Epithelial cell of prostate (primary cell): ENCODE measurements around the gene ETV1.
A peak's percentile ranks its signal among the peaks of the same experiment; 100 is the strongest.

Source experiments
- DNase-seq: peaks from one replicate; pipeline ENCODE4 v3.0.0-alpha.2; 2011; ENCODE audit warnings: low read depth, low spot score
- H3K27ac ChIP-seq: fragments of 450-650 bp; 2 replicates; pipeline ENCODE4 v1.5.1; 2017; ENCODE audit warnings: mild to moderate bottlenecking

ETV1 gene

GRCh38 chr7:13988065-13988464 is 1.4 kb downstream of the ETV1 start:
- no peak overlapping the region for H3K27ac ChIP-seq
- DNase-seq = no peak

- H3K27ac ChIP-seq = no peak overlapping the region
- DNase-seq = no peak
Observed at GRCh38 chr7:13987395-13987794, 2.1 kb downstream of the ETV1 start.

GRCh38 chr7:13986208-13986607 is 3.3 kb downstream of the ETV1 start:
- DNase-seq = no peak
- no peak overlapping the region for H3K27ac ChIP-seq

- DNase-seq = no peak
- H3K27ac ChIP-seq = no peak overlapping the region
Observed at GRCh38 chr7:13984831-13985685, 4.4 kb downstream of the ETV1 start.

- no peak for DNase-seq
- H3K27ac ChIP-seq = no peak overlapping the region
Observed at GRCh38 chr7:13984061-13984460, 5.4 kb downstream of the ETV1 start.

GRCh38 chr7:13982940-13983677 is 6.4 kb downstream of the ETV1 start:
- H3K27ac ChIP-seq = no peak overlapping the region
- no peak for DNase-seq

- H3K27ac ChIP-seq = peak overlapping the region; percentile 52
- DNase-seq = peak; percentile 89
Observed at GRCh38 chr7:13981070-13981469, 8.4 kb downstream of the ETV1 start.

- peak overlapping the region; percentile 52 for H3K27ac ChIP-seq
- no peak for DNase-seq
Observed at GRCh38 chr7:13980474-13980873, 9.0 kb downstream of the ETV1 start.

- no peak for DNase-seq
- H3K27ac ChIP-seq = peak overlapping the region; percentile 52
Observed at GRCh38 chr7:13979671-13980435, 9.6 kb downstream of the ETV1 start.

- DNase-seq = no peak
- no peak overlapping the region for H3K27ac ChIP-seq
Observed at GRCh38 chr7:13976594-13976993, 12.9 kb downstream of the ETV1 start.

GRCh38 chr7:13965077-13965476 is 24.4 kb downstream of the ETV1 start:
- H3K27ac ChIP-seq = no peak overlapping the region
- DNase-seq = no peak

- DNase-seq = no peak
- H3K27ac ChIP-seq = no peak overlapping the region
Observed at GRCh38 chr7:13963925-13964324, 25.5 kb downstream of the ETV1 start.

GRCh38 chr7:13955494-13955893 is 34.0 kb downstream of the ETV1 start:
- no peak overlapping the region for H3K27ac ChIP-seq
- no peak for DNase-seq

GRCh38 chr7:13953368-13953767 is 36.1 kb downstream of the ETV1 start:
- H3K27ac ChIP-seq = no peak overlapping the region
- no peak for DNase-seq

- H3K27ac ChIP-seq = no peak overlapping the region
- no peak for DNase-seq
Observed at GRCh38 chr7:13952921-13953320, 36.5 kb downstream of the ETV1 start.

- no peak for DNase-seq
Observed at GRCh38 chr7:13949939-13950338, 39.5 kb downstream of the ETV1 start.

GRCh38 chr7:13949445-13949844 is 40.0 kb downstream of the ETV1 start:
- DNase-seq = no peak
- H3K27ac ChIP-seq = no peak overlapping the region

More at GRCh38 chr7:13949939-13950338, 39.5 kb downstream of the ETV1 start:
- no peak overlapping the region for H3K27ac ChIP-seq

- H3K27ac ChIP-seq = no peak overlapping the region
- no peak for DNase-seq
Observed at GRCh38 chr7:13948019-13948801, 41.3 kb downstream of the ETV1 start.

- no peak for DNase-seq
- no peak overlapping the region for H3K27ac ChIP-seq
Observed at GRCh38 chr7:13947535-13947934, 41.9 kb downstream of the ETV1 start.

- no peak overlapping the region for H3K27ac ChIP-seq
Observed at GRCh38 chr7:13946181-13946580, 43.3 kb downstream of the ETV1 start.

More at GRCh38 chr7:13946181-13946580, 43.3 kb downstream of the ETV1 start:
- DNase-seq = no peak
